Cerebellar cortex (tissue), 1 donor: ENCODE data around the gene ARHGAP31.
A peak's percentile ranks its signal among the peaks of the same experiment; 100 is the strongest.
"Not testable (repeated sequence)": the region's sequence is repeated elsewhere in the genome, so short reads cannot be mapped to it uniquely, and the experiment has no call there.

ENCODE experiments used
- DNase-seq: peaks from one replicate; pipeline ENCODE4 v3.0.0-alpha.2; 2015; ENCODE audit warnings: low spot score

The ARHGAP31 gene

DNA sequence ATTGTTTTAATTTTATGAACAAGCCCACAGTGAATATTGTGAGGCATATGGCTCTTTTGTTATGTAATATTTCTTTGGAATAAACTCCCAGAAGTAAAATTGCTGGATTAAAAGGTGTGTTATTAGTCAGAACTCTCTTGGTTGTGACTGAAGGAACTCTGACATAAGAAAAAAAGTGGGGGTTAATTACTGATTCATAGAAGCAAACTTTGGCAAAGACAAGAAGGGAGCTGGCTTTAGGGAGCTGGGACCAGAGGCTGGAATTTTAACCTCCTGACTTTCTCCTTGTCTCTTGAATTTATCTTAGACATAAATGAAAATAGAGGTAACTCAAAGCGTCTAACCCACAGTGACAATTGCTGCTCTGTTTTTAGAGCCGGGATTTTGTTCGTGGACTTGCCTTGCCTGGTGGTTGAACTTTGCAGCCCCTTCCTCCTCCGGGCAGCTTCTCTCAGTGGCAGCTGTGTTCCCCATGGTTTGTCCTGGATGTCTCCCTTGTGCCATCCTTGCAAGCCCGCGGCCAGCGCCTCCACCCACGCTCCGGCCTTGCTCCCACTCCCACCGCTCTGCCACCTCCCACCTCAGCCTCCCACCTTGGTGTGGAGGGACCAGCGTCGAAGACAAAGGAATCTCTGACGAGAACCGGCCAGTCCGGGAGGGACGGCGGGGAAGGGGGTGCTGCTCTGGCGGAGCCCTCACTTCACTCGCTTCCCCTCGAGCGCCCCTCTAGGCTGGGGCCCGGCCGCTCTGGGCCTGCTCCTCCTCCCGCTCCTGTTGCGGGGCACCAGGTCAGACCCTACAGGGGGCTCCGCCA lies 28.0 kb downstream of the ARHGAP31 start:
- no peak for DNase-seq

DNA sequence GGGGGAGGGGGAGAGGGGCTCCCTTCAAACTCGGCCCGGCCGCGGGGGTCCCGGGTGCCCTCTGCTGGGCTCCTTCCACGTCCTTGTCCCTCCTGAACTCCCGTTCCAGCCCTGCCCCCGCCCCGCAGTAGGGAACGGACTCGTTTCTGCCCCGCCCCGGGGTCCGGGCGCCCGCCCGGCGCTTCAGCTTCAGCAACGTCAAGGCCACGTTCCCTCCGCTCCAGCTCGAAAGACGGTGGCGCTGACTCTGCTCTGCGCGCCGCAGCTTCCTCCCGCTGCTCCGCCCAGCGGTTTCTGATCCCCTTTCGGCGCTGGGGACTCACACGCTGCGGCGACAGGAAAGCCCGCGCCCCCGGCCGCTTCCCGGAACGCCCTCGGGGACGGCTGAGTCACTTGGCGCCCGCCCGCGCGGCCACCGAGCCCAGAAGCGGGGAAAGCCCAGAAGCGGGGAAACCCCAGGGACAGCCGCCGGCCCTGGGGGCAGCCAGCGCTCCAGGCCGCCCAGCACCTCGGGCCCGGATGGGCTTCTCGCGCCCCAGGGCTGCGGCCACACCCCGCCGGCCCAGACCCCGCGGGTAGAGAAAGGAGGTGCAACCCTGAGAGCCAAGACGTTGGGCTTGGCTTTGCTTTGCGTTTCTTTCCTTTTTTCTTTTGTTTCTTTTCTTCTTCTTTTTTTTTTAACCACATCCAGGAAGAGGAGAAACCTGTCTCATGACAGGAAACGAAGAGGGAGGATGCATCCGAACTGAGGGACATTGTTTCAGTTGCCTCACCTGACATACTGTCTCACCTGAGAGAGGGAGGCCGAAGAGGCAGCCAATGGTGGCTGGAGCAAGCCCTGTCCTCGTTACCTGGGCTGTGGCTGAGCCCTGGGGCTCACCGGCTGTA lies 28.9 kb downstream of the ARHGAP31 start:
- DNase-seq = peak; percentile 5

DNA sequence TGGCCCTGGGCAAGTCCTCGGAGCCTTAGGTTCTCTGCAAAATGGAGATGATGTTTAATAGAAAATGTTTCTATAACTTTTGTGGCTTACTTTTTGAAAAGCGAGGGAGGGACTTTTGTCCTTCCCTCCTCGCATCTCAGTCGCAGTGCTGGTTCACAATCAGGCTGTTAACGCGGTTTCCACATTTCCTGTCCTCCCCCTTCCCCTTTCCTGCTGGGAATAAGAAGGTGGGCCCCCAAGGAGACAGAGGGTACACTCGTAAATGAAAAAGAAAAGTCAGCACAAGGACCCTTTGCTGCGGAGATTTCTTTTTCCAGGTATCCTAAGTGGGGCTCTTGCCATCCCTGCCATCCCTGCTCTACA lies 29.5 kb downstream of the ARHGAP31 start:
- DNase-seq = no peak

DNA sequence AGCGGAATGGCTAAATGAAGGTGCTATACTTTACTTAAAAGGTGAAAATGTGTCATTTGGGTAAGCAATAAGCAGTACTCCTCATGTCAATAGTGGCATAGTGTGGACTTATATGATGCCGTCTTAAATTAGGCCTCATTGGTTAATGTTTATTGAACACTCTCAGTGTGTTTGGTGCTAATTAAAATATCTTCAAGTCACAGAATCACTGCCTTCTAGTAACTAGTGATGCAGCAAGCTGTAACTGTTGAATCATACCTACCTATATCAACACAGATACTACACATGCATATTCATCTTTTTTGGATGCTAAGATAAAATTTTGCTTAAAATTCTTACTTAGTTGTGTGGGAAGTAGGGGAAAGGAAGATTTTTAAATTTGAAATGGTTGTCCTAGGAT lies 30.7 kb downstream of the ARHGAP31 start:
- no peak for DNase-seq

DNA sequence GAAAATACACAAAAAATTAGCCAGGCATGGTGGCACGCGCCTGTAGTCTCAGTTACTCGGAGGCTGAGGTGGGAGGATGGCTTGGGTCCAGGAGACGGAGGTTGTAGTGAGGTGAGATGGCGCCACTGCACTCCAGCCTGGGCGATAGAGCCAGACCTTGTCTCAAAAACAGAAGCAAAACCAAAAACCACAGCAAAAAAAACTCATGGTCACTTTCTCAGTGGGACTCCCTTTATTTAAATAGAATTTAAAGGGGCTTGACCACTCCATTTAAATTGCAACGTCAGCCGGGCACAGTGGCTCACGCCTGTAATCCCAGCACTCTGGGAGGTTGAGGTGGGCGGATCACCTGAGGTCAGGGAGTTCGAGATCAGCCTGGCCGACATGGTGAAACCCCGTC lies 32.8 kb downstream of the ARHGAP31 start:
- DNase-seq = no peak

DNA sequence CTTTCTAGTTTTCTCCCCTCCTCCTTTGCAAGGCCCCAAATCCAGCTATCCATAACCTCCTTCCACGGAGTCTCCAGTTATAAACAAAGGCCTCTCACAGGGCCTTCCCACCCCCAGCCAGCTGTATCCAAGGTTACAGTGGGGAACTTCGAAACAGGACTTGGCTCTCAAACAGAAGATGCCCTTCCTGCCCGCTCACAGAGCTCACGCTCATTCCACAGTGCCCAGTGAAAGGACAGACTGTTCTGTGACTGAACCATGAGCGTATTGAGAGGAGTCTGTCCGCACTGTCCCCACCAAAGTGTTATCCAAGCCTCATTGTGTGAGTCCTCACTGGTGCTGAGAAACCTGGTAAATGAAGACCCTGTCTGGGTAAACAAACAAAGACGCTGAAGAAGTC lies 35.4 kb downstream of the ARHGAP31 start:
- DNase-seq = peak; percentile 33

DNA sequence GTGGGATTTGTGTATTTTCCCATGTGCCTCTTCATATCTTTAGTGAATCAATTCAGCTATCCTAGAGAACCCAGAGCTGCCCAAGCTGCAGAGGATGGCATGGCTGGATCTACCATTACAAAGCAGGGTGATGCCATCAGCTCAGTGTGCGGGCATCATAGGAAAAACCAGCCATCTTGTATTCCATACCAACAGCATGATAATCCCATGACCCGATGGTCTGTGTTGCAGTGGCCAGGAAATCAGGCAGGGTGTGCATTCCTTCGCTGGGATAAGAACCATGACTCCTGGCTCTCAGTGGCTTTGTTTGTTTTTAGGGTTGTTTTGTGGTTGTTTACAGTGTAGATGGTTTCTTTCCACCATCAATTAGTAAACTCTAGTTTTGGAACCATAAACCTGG lies 36.0 kb downstream of the ARHGAP31 start:
- no peak for DNase-seq

DNA sequence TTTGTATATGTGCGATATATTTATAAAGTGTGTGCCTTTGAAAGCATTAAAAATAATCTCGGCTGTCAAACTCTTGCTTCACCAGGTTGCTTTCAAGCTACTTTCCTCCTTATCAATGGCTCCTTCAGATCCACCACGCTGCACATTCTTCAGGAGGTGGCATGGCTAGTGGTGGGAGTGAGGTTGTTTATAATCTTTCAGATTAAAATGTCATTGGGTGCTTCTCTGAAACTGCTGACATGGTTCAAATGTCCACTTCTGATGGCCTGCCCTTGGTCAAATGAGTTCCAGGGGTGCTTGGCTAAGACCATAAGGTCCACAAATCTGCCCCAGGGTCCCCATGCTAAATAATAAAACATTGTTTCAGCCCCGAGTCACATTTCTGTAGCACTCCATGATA lies 36.7 kb downstream of the ARHGAP31 start:
- DNase-seq = no peak

DNA sequence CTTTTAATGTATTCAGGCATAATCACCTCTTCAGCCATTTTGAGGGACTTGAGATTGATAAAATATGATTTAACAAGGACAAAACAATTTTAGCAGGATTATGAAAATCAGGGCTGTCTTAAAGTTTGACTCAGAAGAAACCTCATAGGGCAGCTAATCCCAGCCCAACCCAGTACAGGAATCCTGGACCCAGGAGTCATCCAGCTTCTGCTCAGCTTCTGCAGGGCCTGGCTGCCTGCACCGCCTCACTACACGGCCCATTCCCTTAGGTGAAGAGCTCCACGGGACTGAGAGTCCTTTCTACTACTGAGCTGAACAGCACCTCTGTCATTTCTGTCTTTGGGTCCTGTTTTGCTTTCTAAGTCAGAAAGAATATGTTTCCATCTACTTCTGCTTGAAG lies 37.5 kb downstream of the ARHGAP31 start:
- DNase-seq = no peak

DNA sequence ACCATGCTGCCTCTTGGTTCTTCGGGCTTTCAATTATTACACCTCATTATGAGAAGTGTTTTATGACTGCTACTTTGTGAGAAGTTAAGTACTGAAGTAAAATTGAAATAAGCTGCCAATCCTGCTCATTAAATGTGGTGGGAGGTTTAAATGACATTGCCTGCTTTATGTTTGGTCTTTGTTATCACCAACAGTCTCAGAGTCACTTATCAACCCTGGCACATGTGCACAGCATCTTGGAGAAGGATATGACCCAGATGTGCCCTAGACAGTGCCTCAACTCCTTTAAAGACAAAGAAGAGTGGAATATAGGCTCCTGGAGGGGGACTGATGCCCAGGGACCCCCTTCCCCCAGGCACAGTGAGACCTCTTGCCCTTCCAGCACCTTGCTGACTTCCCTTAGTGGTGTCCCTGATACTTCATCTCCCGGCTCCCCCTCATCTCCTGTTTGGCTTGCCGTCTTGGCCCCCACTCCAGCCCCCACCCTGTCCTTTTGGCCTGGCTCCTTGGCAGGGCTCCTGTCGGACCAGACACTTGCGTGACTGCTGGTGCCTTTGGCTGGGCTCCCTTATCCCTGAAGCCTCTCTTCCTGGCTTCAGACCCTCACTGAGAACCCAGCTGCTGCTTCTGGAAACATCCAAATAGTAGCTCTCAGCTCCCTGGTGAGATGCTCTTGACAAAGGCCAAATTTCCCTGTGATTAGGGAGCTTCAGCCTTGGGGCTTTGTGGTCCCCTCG lies 39.8 kb downstream of the ARHGAP31 start:
- DNase-seq = no peak

DNA sequence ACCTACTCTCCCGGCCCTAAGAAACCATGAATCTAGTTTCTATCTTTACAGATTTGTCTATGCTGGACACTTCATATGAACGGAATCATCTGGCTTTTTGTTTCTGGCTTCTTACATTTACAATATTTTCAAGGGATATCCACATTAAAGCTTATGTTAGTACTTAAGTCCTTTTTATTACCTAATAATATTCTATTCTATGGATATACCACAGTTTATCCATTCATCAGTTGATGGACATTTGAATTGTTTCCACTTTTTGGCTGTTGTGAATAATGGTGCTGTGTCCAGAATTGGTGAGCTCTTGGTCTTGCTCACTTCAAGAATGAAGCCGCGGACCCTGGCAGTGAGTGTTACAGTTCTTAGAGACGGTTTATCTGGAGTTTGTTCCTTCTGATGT lies 42.6 kb downstream of the ARHGAP31 start:
- DNase-seq = no peak

DNA sequence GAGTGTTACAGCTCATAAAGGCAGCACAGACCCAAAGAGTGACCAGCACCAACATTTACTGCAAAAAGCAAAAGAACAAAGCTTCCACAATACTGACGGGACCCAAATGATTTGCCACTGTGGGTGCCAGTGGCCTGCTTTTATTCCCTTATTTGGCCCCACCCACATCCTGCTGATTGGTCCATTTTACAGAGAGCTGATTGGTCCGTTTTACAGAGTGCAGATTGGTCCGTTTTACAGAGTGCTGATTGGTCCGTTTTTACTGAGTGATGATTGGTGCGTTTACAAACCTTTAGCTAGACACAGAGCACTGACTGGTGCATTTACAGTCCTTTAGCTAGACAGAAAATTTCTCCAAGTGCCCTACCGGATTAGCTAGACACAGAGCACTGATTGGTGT lies 43.2 kb downstream of the ARHGAP31 start:
- not testable (repeated sequence) for DNase-seq

DNA sequence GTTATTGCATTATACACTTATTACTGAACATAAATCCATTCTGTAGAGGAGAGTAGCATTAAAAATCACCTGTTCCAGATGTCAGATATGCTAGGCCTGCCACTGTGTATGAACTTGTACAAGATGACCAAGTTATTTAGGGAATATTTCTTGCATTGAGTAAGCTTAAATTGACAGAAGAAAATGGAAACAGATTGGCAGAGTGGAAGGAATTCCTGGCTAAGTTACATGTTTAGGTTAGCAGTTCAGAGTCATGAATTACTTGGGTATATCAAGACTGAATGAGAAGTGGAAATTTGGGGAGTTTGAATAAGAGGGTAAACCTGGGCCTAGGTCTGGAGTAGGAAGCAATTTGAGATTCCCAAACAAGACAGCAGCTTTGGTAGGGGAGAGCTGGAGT lies 44.6 kb downstream of the ARHGAP31 start:
- no peak for DNase-seq

DNA sequence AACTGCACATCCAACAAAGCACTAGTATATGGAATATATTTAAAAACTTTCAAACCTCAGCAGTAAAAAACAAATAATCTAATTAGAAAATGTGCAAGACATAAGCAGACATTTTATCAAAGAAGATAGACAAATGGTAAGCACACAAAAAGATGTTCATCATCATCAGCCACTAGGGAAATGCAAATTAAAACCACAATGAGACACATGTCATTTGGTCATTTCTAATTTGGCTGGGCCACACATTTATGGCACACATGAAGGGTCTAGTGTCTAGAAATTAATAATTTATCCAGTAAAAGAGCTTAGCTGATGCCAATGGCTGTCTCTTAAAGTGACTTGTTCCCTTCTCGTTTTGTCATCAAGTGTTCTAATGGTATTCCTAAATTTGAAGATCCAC lies 45.8 kb downstream of the ARHGAP31 start:
- DNase-seq = no peak

DNA sequence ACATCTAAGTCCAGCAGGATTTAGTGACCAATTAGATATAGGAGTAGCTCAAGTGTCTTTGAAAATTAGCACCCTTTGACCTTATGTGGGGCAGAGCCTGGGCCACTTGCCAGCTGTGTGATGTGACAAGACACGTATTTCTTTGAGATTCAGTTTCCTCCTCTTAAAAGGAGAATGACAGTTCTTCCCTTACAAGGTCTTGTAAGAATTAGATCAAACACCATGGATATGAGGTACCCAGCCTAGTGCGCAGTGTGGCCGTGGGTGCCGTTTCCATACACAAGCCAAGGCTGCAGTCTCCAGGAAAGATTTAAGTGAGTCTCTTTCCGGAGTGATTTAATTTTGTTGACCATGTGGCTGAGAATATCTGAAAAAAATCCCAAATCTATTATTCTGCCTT lies 46.3 kb downstream of the ARHGAP31 start:
- no peak for DNase-seq

DNA sequence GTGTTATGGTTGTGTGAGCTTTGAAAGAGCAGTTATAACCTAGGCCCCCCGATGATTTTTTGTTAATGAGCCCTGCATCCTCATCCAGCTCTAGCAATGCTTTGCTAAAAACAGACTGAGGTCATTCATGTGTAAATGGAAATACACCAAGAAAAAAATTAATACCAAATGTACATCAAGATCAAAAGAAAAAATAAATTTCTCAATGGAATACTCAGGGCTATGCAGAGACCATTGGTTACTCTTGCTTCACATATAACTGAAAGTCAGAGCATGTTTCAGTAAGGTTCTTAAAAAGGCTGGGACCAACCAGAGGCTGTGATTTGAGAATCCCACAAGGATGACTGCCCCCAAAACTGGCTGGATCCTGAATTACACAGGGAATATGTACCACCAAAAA lies 48.0 kb downstream of the ARHGAP31 start:
- no peak for DNase-seq

DNA sequence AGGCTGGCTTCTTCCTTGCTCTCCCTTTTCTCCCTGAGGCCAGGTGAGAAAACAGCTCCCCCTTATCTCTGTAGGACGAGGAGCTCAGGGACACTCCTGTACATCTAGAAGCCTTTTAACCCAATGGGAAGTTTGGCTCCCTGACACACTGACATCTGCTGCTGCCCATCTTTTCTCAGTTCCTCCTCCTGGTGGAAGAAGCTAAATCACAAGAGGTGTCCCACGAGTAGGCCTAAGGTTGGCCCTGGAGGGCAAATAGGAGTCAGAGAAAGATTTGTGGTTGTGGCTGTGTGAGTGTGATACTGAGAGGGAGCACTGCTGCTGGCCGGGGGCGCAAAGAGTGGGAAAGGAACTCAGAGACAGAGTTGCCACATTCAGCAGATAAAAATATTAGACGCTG lies 49.5 kb downstream of the ARHGAP31 start:
- no peak for DNase-seq

DNA sequence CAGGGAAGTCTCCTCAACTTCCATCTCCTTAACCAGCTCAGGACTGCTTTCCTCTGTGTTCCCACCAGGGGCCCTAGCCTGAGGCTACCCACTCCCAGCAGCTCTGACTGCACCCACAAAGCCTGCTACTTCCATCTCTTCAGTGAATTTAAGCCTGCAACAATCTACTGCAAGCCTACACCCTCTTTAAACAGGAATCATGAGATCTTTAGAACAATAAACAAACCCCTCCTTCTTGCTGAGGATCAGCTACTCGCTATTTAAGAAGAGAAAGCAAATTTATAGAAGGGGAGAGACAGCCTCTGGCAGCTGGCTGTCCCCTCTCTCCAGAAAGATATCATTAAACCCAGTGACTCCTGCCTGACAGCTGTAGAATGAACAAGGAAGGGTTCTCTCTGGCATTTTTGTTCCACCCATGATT lies 51.9 kb downstream of the ARHGAP31 start:
- DNase-seq = no peak

DNA sequence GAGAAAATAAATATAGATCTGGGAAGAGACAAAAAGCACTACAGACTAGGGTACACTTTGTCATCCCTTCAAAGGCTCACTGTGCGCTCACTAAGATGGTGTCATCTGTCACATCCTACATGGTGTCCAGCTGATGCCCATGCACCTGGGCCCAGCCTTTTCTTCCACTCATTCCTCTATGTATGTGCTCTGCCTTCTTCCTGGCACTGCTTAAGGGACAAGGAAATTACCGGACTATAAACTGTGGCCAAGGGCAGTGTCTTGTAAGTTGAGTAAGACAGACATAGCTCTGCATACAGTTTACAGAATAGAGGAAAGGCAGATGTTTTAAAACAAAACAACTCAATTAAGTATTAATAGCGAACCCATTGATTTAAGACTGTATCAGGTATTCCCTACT lies 52.9 kb downstream of the ARHGAP31 start:
- no peak for DNase-seq

DNA sequence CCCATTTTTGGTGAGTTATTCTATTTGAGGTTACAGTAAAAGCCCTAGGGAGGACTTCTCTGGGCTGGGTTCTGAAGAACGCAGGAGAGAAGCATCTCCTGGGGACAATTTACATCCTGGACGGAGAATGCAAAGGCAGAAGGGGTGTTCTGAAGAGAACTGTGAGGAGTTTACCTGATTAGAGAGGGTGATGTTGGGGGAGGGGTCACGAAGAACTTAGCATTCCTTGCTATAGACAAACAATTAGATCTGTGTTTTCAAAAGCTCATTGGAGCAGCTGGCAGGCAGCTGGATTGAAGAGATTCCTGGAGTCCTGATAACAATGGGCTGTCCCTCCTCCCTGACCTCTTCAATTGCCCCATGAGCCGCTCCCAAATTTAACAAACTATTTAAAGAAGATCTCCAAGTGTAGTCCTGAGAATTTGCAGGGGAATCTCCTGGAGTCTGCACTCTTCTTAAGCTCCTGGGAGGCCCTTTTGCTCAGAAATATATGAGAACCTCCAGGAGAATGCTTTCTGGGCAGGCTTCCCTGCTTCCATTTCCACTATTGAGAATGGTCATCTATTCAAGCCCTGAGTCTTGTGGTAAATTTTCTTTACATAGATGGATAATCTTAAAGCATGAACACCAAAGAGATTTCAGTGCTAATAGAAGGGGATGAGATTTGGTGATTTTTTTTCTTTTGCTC lies 55.3 kb downstream of the ARHGAP31 start:
- no peak for DNase-seq

DNA sequence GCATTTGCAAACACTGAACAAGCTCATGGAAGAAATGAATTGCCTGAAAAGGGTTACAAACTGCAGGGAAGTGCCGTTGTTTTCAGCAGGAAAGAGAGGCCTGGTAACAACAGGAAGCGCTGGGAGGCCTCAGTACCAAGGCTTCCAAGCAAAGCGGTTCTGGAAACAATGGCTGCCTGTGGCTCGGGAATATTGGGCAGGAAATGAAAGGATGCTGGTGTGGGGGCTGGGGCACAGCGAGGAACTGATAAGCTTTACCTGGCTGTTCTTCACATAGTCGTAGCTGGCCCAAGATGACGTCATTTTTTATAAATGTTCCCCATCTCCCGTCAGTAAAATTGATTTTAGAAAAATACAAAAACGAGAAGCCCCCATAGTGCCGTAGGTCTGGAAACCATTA lies 55.9 kb downstream of the ARHGAP31 start:
- no peak for DNase-seq

DNA sequence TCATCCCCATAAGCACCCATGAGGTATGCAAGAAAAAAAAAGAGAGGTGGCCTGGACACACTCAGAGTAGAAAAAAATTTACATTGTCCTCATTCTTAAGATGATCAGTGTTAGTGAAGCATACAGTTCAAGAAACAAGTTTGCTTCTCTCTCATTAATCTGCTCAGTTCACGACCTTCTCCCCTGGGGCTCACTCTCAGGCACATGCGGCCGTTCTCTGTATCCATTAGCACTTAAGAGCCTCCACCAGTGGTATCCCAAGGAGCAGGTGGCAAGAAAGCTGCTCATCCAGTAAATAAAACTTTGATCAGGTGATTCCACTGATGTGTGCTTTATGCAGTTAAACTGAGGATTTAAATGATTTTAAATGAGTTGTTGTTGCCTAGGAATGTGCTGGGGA lies 57.4 kb downstream of the ARHGAP31 start:
- DNase-seq = no peak
